Tibial artery (tissue), 4 donors: Measurements from ENCODE around the gene HPGDS.

Experiments
- DNase-seq, 2 donors: peaks; one replicate each; pipeline ENCODE4 v3.0.0-alpha.2; 2019
- H3K27ac ChIP-seq, 2 donors: fragments of 200-600 bp; sonication (generic) in 1 of 2; 1 replicate in 1 of 2; 2 replicates in 1 of 2; pipeline ENCODE4 v1.5.1; 2018 to 2019; ENCODE audit warnings: mild to moderate bottlenecking in 1 of 2
- H3K27me3 ChIP-seq, 2 donors: fragments of 200-600 bp; sonication (generic) in 1 of 2; one replicate each; pipeline versions ENCODE4 v1.5.1 to v1.6.0; 2016 to 2019
- H3K36me3 ChIP-seq, 3 donors: fragments of 200-600 bp; sonication (generic) in 2 of 3; one replicate each; pipeline ENCODE4 v1.5.1; 2016 to 2019; ENCODE audit warnings: mild to moderate bottlenecking in 2 of 3
- H3K4me1 ChIP-seq, 4 donors: fragments of 200-600 bp; sonication (generic) in 2 of 4; 1 replicate in 3 of 4; 2 replicates in 1 of 4; pipeline ENCODE4 v1.5.1; 2016 to 2019
- H3K4me3 ChIP-seq, 2 donors: fragments of 200-600 bp; sonication (generic) in 1 of 2; 1 replicate in 1 of 2; 2 replicates in 1 of 2; pipeline ENCODE4 v1.5.1; 2018 to 2019; ENCODE audit warnings: mild to moderate bottlenecking in 2 of 2
- H3K9me3 ChIP-seq, 3 donors: fragments of 200-600 bp; sonication (generic) in 1 of 3; one replicate each; pipeline ENCODE4 v1.5.1; 2016 to 2019
- intact Hi-C: fragments of 100-400 bp; cut with DNase I; formaldehyde crosslinking; loops from one replicate; pipeline ENCODE4 v1.15.0; 2023; ENCODE audit warnings: low total_unique reads
- TF ChIP-seq, protein P1 (sequence below), 2 experiments: fragments of 200-600 bp in 1 of 2; fragments of 450-650 bp in 1 of 2; IDR thresholded peaks; one replicate each; pipeline ENCODE4 v1.5.1; 2017 to 2019; ENCODE audit warnings: antibody characterized with exemption in 2 of 2, mild to moderate bottlenecking in 1 of 2, moderate library complexity in 1 of 2

Gene HPGDS

GRCh38 chr4:94277534-94277933 is 65.1 kb downstream of the HPGDS start:
- DNase-seq = no peak
- no peak overlapping the region for H3K4me3 ChIP-seq
- no peaks in the 10 kb centered on the region for H3K9me3 ChIP-seq
- TF ChIP-seq, protein P1, sequence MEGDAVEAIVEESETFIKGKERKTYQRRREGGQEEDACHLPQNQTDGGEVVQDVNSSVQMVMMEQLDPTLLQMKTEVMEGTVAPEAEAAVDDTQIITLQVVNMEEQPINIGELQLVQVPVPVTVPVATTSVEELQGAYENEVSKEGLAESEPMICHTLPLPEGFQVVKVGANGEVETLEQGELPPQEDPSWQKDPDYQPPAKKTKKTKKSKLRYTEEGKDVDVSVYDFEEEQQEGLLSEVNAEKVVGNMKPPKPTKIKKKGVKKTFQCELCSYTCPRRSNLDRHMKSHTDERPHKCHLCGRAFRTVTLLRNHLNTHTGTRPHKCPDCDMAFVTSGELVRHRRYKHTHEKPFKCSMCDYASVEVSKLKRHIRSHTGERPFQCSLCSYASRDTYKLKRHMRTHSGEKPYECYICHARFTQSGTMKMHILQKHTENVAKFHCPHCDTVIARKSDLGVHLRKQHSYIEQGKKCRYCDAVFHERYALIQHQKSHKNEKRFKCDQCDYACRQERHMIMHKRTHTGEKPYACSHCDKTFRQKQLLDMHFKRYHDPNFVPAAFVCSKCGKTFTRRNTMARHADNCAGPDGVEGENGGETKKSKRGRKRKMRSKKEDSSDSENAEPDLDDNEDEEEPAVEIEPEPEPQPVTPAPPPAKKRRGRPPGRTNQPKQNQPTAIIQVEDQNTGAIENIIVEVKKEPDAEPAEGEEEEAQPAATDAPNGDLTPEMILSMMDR (IDR thresholded peaks at IDR 0.05) = no peak
- H3K27ac ChIP-seq = no peak overlapping the region
- H3K36me3 ChIP-seq = peaks cover 69 to 88% (median 87%) of the 10 kb centered on the region in 3 donors
- intact Hi-C loops = no loop called here
- H3K27me3 ChIP-seq = no peaks in the 10 kb centered on the region
- H3K4me1 ChIP-seq = no peaks in the 10 kb centered on the region

DNA sequence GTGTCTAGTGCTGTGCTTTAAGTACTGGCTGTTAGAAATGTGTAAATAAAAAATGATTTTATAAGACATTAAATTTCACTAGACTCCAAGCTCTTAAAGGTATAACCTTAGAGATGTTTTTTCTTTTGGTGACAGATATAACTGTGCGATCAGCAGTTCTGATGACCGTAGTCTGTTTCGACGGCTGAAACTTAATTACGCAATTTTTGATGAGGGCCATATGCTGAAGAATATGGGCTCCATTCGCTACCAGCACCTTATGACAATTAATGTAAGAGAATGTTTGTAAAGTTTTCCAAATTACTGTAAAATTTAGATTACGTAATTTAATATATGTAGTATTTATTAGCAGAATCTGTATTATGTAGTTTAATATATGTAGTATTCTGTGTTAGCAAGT is 66.4 kb downstream of the HPGDS start:
- Histone ChIP-seq H3K4me1 (no peaks in the 10 kb centered on the region), H3K27ac (no peak overlapping the region), H3K9me3 (no peaks in the 10 kb centered on the region), H3K27me3 (no peaks in the 10 kb centered on the region), H3K4me3 (no peak overlapping the region), H3K36me3 (peaks cover 66 to 90% (median 82%) of the 10 kb centered on the region in 3 donors)
- TF ChIP-seq, protein P1 (IDR thresholded peaks at IDR 0.05) = no peak
- no peak for DNase-seq
- intact Hi-C loops = no loop called here

DNA sequence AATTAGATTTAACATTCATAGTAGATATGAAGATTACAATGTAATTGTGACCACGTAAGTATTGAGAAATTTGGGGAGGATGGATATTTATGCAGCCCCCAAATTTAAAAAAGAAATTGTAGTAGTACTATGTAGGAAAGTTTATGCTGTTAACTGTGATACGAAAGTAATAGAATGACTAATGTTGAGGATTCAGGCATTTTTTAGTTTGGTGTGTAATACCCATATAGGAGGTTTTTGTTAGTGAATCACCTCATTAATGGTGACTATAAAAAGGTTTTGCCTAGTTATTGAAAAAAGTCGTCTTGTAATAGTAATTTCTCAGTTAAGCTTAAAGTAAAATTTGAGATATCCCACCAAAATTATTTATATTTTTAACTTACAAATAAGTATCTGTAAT is 67.7 kb downstream of the HPGDS start:
- TF ChIP-seq, protein P1 (IDR thresholded peaks at IDR 0.05) = no peak
- Histone ChIP-seq H3K4me1 (no peaks in the 10 kb centered on the region), H3K36me3 (peaks cover 60 to 77% (median 73%) of the 10 kb centered on the region in 3 donors), H3K4me3 (no peak overlapping the region), H3K27ac (no peak overlapping the region), H3K27me3 (no peaks in the 10 kb centered on the region), H3K9me3 (no peaks in the 10 kb centered on the region)
- intact Hi-C loops = no loop called here
- DNase-seq = no peak

- TF ChIP-seq, protein P1 (IDR thresholded peaks at IDR 0.05) = no peak
- no peak for DNase-seq
- intact Hi-C loops = no loop called here
- Histone ChIP-seq H3K36me3 (peaks cover 30 to 50% (median 40%) of the 10 kb centered on the region in 3 donors), H3K9me3 (no peaks in the 10 kb centered on the region), H3K27ac (no peak overlapping the region), H3K27me3 (no peaks in the 10 kb centered on the region), H3K4me3 (no peak overlapping the region), H3K4me1 (no peaks in the 10 kb centered on the region)
Observed at GRCh38 chr4:94271248-94271647, 71.4 kb downstream of the HPGDS start.

GRCh38 chr4:94267037-94267436 is 75.6 kb downstream of the HPGDS start:
- Histone ChIP-seq H3K4me1 (no peaks in the 10 kb centered on the region), H3K36me3 (peaks cover 8 to 15% (median 9%) of the 10 kb centered on the region in 3 donors), H3K9me3 (no peaks in the 10 kb centered on the region), H3K27ac (no peak overlapping the region), H3K27me3 (no peaks in the 10 kb centered on the region), H3K4me3 (no peak overlapping the region)
- no peak for DNase-seq
- TF ChIP-seq, protein P1 (IDR thresholded peaks at IDR 0.05) = no peak
- intact Hi-C loops = no loop called here
